H1 (cell line): Measurements from ENCODE around the gene NUBP1. TPM values are rescaled to one million over a fixed set of nuclear protein-coding genes. Genes with fewer than 3 reads are reported as not detected.

Source experiments
- CTCF ChIA-PET: fragments of 300-600 bp; sonication (Branson Sonifier 250); formaldehyde crosslinking; loops from one replicate; lab custom pipeline; 2021; ENCODE audit not compliant: partially characterized antibody; lab: Charles Lee
- POLR2A ChIA-PET: fragments of 300-600 bp; sonication (Branson Sonifier 250); formaldehyde crosslinking; loops from one replicate; lab custom pipeline; 2021; ENCODE audit warnings: inconsistent platforms; ENCODE audit not compliant: partially characterized antibody; lab: Charles Lee
- DNase-seq, 2 experiments: peaks; one replicate each; pipeline versions ENCODE4 v3.0.0 to v3.0.0-alpha.2; 2010 to 2022; ENCODE audit warnings: low spot score in 2 of 2, low read depth in 1 of 2, mixed read lengths in 1 of 2
- FAIRE-seq: peaks from 2 replicates; lab custom pipeline; 2011; peaks lifted over from hg19 to GRCh38; lab: Jason Lieb, UNC
- H2AFZ ChIP-seq: 2 replicates; pipeline ENCODE4 v1.8.1; 2012; ENCODE audit warnings: low read length, inconsistent platforms
- H2AK5ac ChIP-seq: 2 replicates; pipeline ENCODE4 v1.6.1; 2013; ENCODE audit warnings: low read depth, low read length
- H2BK120ac ChIP-seq: replicated peaks from 2 replicates; pipeline ENCODE3; 2013; ENCODE audit warnings: low read depth, low read length, inconsistent platforms
- H2BK12ac ChIP-seq: 2 replicates; pipeline ENCODE4 v1.6.1; 2013; ENCODE audit warnings: low read depth, low read length
- H2BK15ac ChIP-seq: 2 replicates; pipeline ENCODE4 v1.6.1; 2013; ENCODE audit warnings: low read length
- H2BK20ac ChIP-seq: 2 replicates; pipeline ENCODE4 v1.6.1; 2013; ENCODE audit warnings: low read length
- H2BK5ac ChIP-seq: 2 replicates; pipeline ENCODE4 v1.6.1; 2013; ENCODE audit warnings: low read depth, low read length
- H3K14ac ChIP-seq: 2 replicates; pipeline ENCODE4 v1.6.1; 2013; ENCODE audit warnings: inconsistent platforms; ENCODE audit not compliant: insufficient read length
- H3K18ac ChIP-seq: 2 replicates; pipeline ENCODE4 v1.6.1; 2013; ENCODE audit warnings: low read length; ENCODE audit errors: extremely low read depth
- H3K23ac ChIP-seq: 2 replicates; pipeline ENCODE4 v1.6.1; 2013; ENCODE audit warnings: inconsistent platforms; ENCODE audit not compliant: insufficient read length
- H3K23me2 ChIP-seq: 2 replicates; pipeline ENCODE4 v1.6.1; 2013; ENCODE audit warnings: low read depth, low read length
- H3K27ac ChIP-seq: 2 replicates; pipeline ENCODE4 v1.6.1; 2011; ENCODE audit warnings: low read depth, low read length, inconsistent platforms
- H3K27me3 ChIP-seq, 4 experiments: replicated peaks in 1 of 4; 1 replicate in 1 of 4; 2 replicates in 3 of 4; pipeline versions ENCODE4 v1.6.1 to v1.8.1; 2011 to 2013; ENCODE audit warnings: low read length in 3 of 4, mild to moderate bottlenecking in 3 of 4, inconsistent platforms in 2 of 4, mixed read lengths in 2 of 4, moderate library complexity in 1 of 4; ENCODE audit not compliant: control insufficient read depth in 3 of 4, insufficient read depth in 3 of 4; ENCODE audit errors: extremely low read depth in 1 of 4
- H3K36me3 ChIP-seq, 4 experiments: 2 replicates each; pipeline versions ENCODE4 v1.6.1 to v1.8.1; 2011 to 2013; ENCODE audit warnings: mild to moderate bottlenecking in 4 of 4, low read length in 3 of 4, moderate library complexity in 2 of 4, control low read depth in 1 of 4, inconsistent platforms in 1 of 4; ENCODE audit not compliant: insufficient read depth in 4 of 4, control insufficient read depth in 2 of 4
- H3K4ac ChIP-seq: replicated peaks from 2 replicates; pipeline ENCODE3; 2013; ENCODE audit warnings: low read length, low read depth, mixed read lengths, inconsistent platforms; ENCODE audit not compliant: insufficient read length
- H3K4me1 ChIP-seq, 4 experiments: replicated peaks in 1 of 4; 1 replicate in 1 of 4; 2 replicates in 3 of 4; pipeline versions ENCODE4 v1.6.1 to v1.8.1; 2011 to 2013; ENCODE audit warnings: low read length in 3 of 4, inconsistent platforms in 2 of 4, mixed read lengths in 1 of 4; ENCODE audit not compliant: insufficient read depth in 4 of 4, control insufficient read depth in 3 of 4
- H3K4me2 ChIP-seq, 2 experiments: 2 replicates each; pipeline versions ENCODE4 v1.6.1 to v1.8.1; 2011 to 2013; ENCODE audit warnings: low read depth in 2 of 2, low read length in 2 of 2, control low read depth in 1 of 2, inconsistent platforms in 1 of 2, mild to moderate bottlenecking in 1 of 2; ENCODE audit not compliant: insufficient read depth in 1 of 2
- H3K4me3 ChIP-seq, 4 experiments: fragments of 200-600, 300-600 bp in 1 of 4; sonication (generic), shearing (Covaris generic), sonication (Bioruptor Twin) in 1 of 4; 2 replicates each; pipeline versions ENCODE4 v1.5.1 to v1.8.1; 2011 to 2016; ENCODE audit warnings: low read length in 4 of 4, low read depth in 3 of 4, control low read depth in 2 of 4, inconsistent platforms in 2 of 4, mild to moderate bottlenecking in 2 of 4, mixed read lengths in 1 of 4, moderate library complexity in 1 of 4; ENCODE audit not compliant: insufficient read depth in 2 of 4; ENCODE audit errors: extremely low read depth in 1 of 4
- H3K56ac ChIP-seq: replicated peaks from 2 replicates; pipeline ENCODE3; 2013; ENCODE audit warnings: low read depth, mild to moderate bottlenecking, mixed read lengths, low read length, inconsistent platforms; ENCODE audit not compliant: insufficient read length
- H3K79me1 ChIP-seq: 2 replicates; pipeline ENCODE4 v1.6.1; 2013; ENCODE audit warnings: low read depth, low read length, control low read depth
- H3K79me2 ChIP-seq, 2 experiments: 2 replicates each; pipeline versions ENCODE4 v1.6.1 to v1.8.1; 2012 to 2013; ENCODE audit warnings: low read length in 2 of 2, mild to moderate bottlenecking in 2 of 2, inconsistent platforms in 1 of 2; ENCODE audit not compliant: insufficient read depth in 2 of 2, control insufficient read depth in 1 of 2
- H3K9ac ChIP-seq, 4 experiments: replicated peaks in 1 of 4; 1 replicate in 1 of 4; 2 replicates in 3 of 4; pipeline versions ENCODE4 v1.6.1 to v1.8.1; 2011 to 2013; ENCODE audit warnings: low read depth in 3 of 4, low read length in 3 of 4, control low read depth in 2 of 4, mild to moderate bottlenecking in 2 of 4, moderate library complexity in 2 of 4, inconsistent platforms in 1 of 4; ENCODE audit errors: extremely low read depth in 1 of 4
- H3K9me3 ChIP-seq, 2 experiments: 2 replicates each; pipeline versions ENCODE4 v1.6.1 to v1.8.1; 2012 to 2013; ENCODE audit warnings: mild to moderate bottlenecking in 2 of 2, moderate library complexity in 2 of 2, control low read depth in 1 of 2, inconsistent platforms in 1 of 2, low read depth in 1 of 2, low read length in 1 of 2, mixed read lengths in 1 of 2; ENCODE audit not compliant: insufficient read depth in 2 of 2
- H4K20me1 ChIP-seq, 2 experiments: replicated peaks in 1 of 2; 2 replicates each; pipeline versions ENCODE3 to v1.8.1; 2011 to 2013; ENCODE audit warnings: inconsistent platforms in 2 of 2, low read length in 2 of 2, mild to moderate bottlenecking in 1 of 2; ENCODE audit not compliant: insufficient read depth in 2 of 2, control insufficient read depth in 1 of 2
- H4K5ac ChIP-seq: 2 replicates; pipeline ENCODE4 v1.6.1; 2013; ENCODE audit warnings: low read length, low read depth, mixed read lengths, inconsistent platforms; ENCODE audit not compliant: insufficient read length
- H4K8ac ChIP-seq: 2 replicates; pipeline ENCODE4 v1.8.0; 2013; ENCODE audit warnings: mild to moderate bottlenecking, moderate library complexity, low read length, inconsistent platforms; ENCODE audit not compliant: insufficient read depth; ENCODE audit errors: extremely low read depth
- H4K91ac ChIP-seq: replicated peaks from 2 replicates; pipeline ENCODE3; 2013; ENCODE audit warnings: low read length, mixed read lengths, inconsistent platforms; ENCODE audit not compliant: insufficient read length
- BRCA1 ChIP-seq: IDR thresholded peaks from 2 replicates; pipeline ENCODE4 v1.6.1; 2012; ENCODE audit warnings: low read depth, low read length, improper control_type of control experiment
- CTCF ChIP-seq, 3 experiments: IDR thresholded peaks; 1 replicate in 2 of 3; 2 replicates in 1 of 3; pipeline versions ENCODE4 v1.5.1 to v1.6.1; 2011; ENCODE audit warnings: low read length in 3 of 3, mild to moderate bottlenecking in 3 of 3, inconsistent platforms in 2 of 3, low read depth in 1 of 3, moderate library complexity in 1 of 3; ENCODE audit not compliant: insufficient read depth in 1 of 3; ENCODE audit errors: control extremely low read depth in 1 of 3
- RAD21 ChIP-seq, 2 experiments: IDR thresholded peaks in 1 of 2; conservative IDR thresholded peaks in 1 of 2; 2 replicates each; pipeline ENCODE4 v1.6.1; 2011; ENCODE audit warnings: low read depth in 2 of 2, low read length in 2 of 2, improper control_type of control experiment in 1 of 2, inconsistent platforms in 1 of 2, mild to moderate bottlenecking in 1 of 2, moderate library complexity in 1 of 2
- WGBS, 2 experiments: shearing (Covaris generic) in 1 of 2; methylation state at CpG; one replicate each; pipeline versions ENCODE4 v1.1.6 to v1.1.7; 2013 to 2015; ENCODE audit warnings: low lambda C conversion rate in 2 of 2, mixed read lengths in 2 of 2, inconsistent platforms in 1 of 2, low coverage in 1 of 2, missing lambda C conversion rate in 1 of 2; ENCODE audit not compliant: insufficient replicate concordance in 2 of 2, insufficient coverage in 1 of 2, insufficient read length in 1 of 2; ENCODE audit errors: extremely low coverage in 1 of 2, missing lambda C conversion rate in 1 of 2; 5-methylcytosine and 5-hydroxymethylcytosine counted together
- polyA plus RNA-seq, 7 experiments: library from polyadenylated mRNA; depleted of rRNA in 3 of 7; stranded (reverse) in 5 of 7; unstranded in 2 of 7; fragments of >200 nt in 5 of 7; fragments of 200-250 nt in 2 of 7; gene quantifications; 1 replicate in 5 of 7; 2 replicates in 1 of 7; 4 replicates in 1 of 7; pipeline versions ENCODE4 v1.2.1 to v1.2.3, GENCODE V29; 2011 to 2013; ENCODE audit warnings: missing spikeins in 2 of 7, mixed read lengths in 2 of 7
- total RNA-seq: library from RNA; stranded (reverse); fragmentation: NEBNext Ultra II Directional; extraction: Animal tissue kit (Norgen Biotek cat#: 25700); gene quantifications from 2 replicates; pipeline ENCODE4 v1.2.1, GENCODE V29; 2021

NUBP1 gene
- total and polyA plus RNA-seq, 2 of the 8 experiments (the other 6 are each of a cell fraction or from before 2014, with no cell fraction given): 28.2 to 32.2 TPM

- POLR2A ChIA-PET: interaction anchor here (0.8 to 1.4 kb wide), 2 partner anchors 222 to 232 kb away, joined by 3 to 4 read pairs; no protein-coding TSS in a partner anchor
- H4K5ac ChIP-seq: no peak overlapping the region
- H3K23ac ChIP-seq: no peak overlapping the region
- H3K79me1 ChIP-seq: no peaks in the 10 kb centered on the region
- no peak overlapping the region for H4K8ac ChIP-seq
- no peak overlapping the region for H3K4ac ChIP-seq
- H3K27ac ChIP-seq: no peak overlapping the region
- no peak overlapping the region for H4K91ac ChIP-seq
- TF ChIP-seq BRCA1 (no peak), RAD21 (IDR thresholded peaks at IDR 0.05 in 1 of 2, conservative IDR thresholded peaks at IDR 0.05 in 1 of 2; ENCODE audit: low read depth in 2 of 2, low read length in 2 of 2) (peak; percentile 95), CTCF (IDR thresholded peaks at IDR 0.05; ENCODE audit: control extremely low read depth in 1 of 3, insufficient read depth in 1 of 3, low read depth in 1 of 3, low read length in 3 of 3) (peak; percentile 44 to 85 (median 81))
- H3K4me2 ChIP-seq: no peak overlapping the region
- no peak overlapping the region for H3K9ac ChIP-seq
- H3K14ac ChIP-seq: no peak overlapping the region
- H2BK120ac ChIP-seq: no peak overlapping the region
- no peaks in the 10 kb centered on the region; a peak in 1 of 7 replicates for H3K4me1 ChIP-seq
- no peaks in the 10 kb centered on the region for H3K79me2 ChIP-seq
- peaks cover 2% of the 10 kb centered on the region; the same call in 1 of the 2 replicates for H3K23me2 ChIP-seq
- CTCF ChIA-PET: interaction anchor here (0.6 to 6.1 kb wide), 39 partner anchors 9 to 1423 kb away, joined by 3 to 70 read pairs (median 3); no protein-coding TSS in a partner anchor
- H3K18ac ChIP-seq: no peak overlapping the region
- H2BK15ac ChIP-seq: no peak overlapping the region
- no peaks in the 10 kb centered on the region for H3K36me3 ChIP-seq
- no peaks in the 10 kb centered on the region for H4K20me1 ChIP-seq
- no peak overlapping the region for H2AK5ac ChIP-seq
- H3K9me3 ChIP-seq: no peaks in the 10 kb centered on the region
- H2AFZ ChIP-seq: no peak overlapping the region
- no peaks in the 10 kb centered on the region for H3K27me3 ChIP-seq
- no peak overlapping the region for H2BK12ac ChIP-seq
- no peak overlapping the region for H3K4me3 ChIP-seq
- H3K56ac ChIP-seq: no peak overlapping the region
- H2BK20ac ChIP-seq: no peak overlapping the region
- 49% methylated on average over 11 of the region's 12 CpGs; no CpG with 5 or more reads in 1 of the 2 experiments for WGBS, 2 experiments
- FAIRE-seq: peak; percentile 28
- DNase-seq: peak; percentile 29 to 68
- H2BK5ac ChIP-seq: no peak overlapping the region
Measured at GRCh38 chr16:10737068-10737625, 6.5 kb upstream of the NUBP1 start.
